Measurements from ENCODE around the gene DENND2C. TPM values are rescaled to one million over a fixed set of nuclear protein-coding genes. Genes with fewer than 3 reads are reported as not detected.

DENND2C gene
- total RNA-seq, 1 donor from 2014 or later, result 0.79 TPM

- DNase-seq (ENCODE audit: low read depth, low spot score), result no peak
- no peak overlapping the region for H3K4me3 Mint-ChIP-seq
- no peak for TF ChIP-seq CTCF (conservative IDR thresholded peaks at IDR 0.05)
- H3K27me3 Mint-ChIP-seq (ENCODE audit: low read depth), result no peaks in the 10 kb centered on the region
- H3K9me3 Mint-ChIP-seq, result peaks cover 3% of the 10 kb centered on the region
- no peak overlapping the region for H3K27ac Mint-ChIP-seq (ENCODE audit: unreplicated experiment)
- peaks cover 24% of the 10 kb centered on the region for H3K36me3 Mint-ChIP-seq (ENCODE audit: low read depth)
- no peaks in the 10 kb centered on the region for H3K4me1 Mint-ChIP-seq
Observed at GRCh38 chr1:114561333-114561732, 108.5 kb downstream of the DENND2C start.

- no peaks in the 10 kb centered on the region for H3K9me3 Mint-ChIP-seq
- no peak overlapping the region for H3K4me3 Mint-ChIP-seq
- H3K36me3 Mint-ChIP-seq (ENCODE audit: low read depth), result peaks cover 6% of the 10 kb centered on the region
- no peaks in the 10 kb centered on the region for H3K27me3 Mint-ChIP-seq (ENCODE audit: low read depth)
- no peaks in the 10 kb centered on the region for H3K4me1 Mint-ChIP-seq
- no peak overlapping the region for H3K27ac Mint-ChIP-seq (ENCODE audit: unreplicated experiment)
- no peak for TF ChIP-seq CTCF (conservative IDR thresholded peaks at IDR 0.05)
- DNase-seq (ENCODE audit: low read depth, low spot score), result no peak
Observed at GRCh38 chr1:114559356-114559755, 110.5 kb downstream of the DENND2C start.

- no peak overlapping the region for H3K4me3 Mint-ChIP-seq
- no peak for DNase-seq (ENCODE audit: low read depth, low spot score)
- H3K36me3 Mint-ChIP-seq (ENCODE audit: low read depth), result peaks cover 6% of the 10 kb centered on the region
- H3K27ac Mint-ChIP-seq (ENCODE audit: unreplicated experiment), result no peak overlapping the region
- peak; percentile 54 for TF ChIP-seq CTCF (conservative IDR thresholded peaks at IDR 0.05)
- no peaks in the 10 kb centered on the region for H3K9me3 Mint-ChIP-seq
- no peaks in the 10 kb centered on the region for H3K27me3 Mint-ChIP-seq (ENCODE audit: low read depth)
- no peaks in the 10 kb centered on the region for H3K4me1 Mint-ChIP-seq
Observed at GRCh38 chr1:114558544-114558943, 111.3 kb downstream of the DENND2C start.

GRCh38 chr1:114554577-114554976 lies 115.3 kb downstream of the DENND2C start:
- Mint-ChIP-seq H3K27ac (ENCODE audit: unreplicated experiment) (no peak overlapping the region), H3K36me3 (ENCODE audit: low read depth) (no peaks in the 10 kb centered on the region), H3K4me1 (no peaks in the 10 kb centered on the region), H3K4me3 (no peak overlapping the region), H3K27me3 (ENCODE audit: low read depth) (no peaks in the 10 kb centered on the region), H3K9me3 (no peaks in the 10 kb centered on the region)
- no peak for TF ChIP-seq CTCF (conservative IDR thresholded peaks at IDR 0.05)
- no peak for DNase-seq (ENCODE audit: low read depth, low spot score)

GRCh38 chr1:114552106-114552639 lies 117.7 kb downstream of the DENND2C start:
- Mint-ChIP-seq H3K27me3 (ENCODE audit: low read depth) (no peaks in the 10 kb centered on the region), H3K27ac (ENCODE audit: unreplicated experiment) (no peak overlapping the region), H3K4me1 (no peaks in the 10 kb centered on the region), H3K4me3 (no peak overlapping the region), H3K9me3 (no peaks in the 10 kb centered on the region), H3K36me3 (ENCODE audit: low read depth) (no peaks in the 10 kb centered on the region)
- TF ChIP-seq CTCF (conservative IDR thresholded peaks at IDR 0.05), result no peak
- no peak for DNase-seq (ENCODE audit: low read depth, low spot score)

Measured in neural crest cell (in vitro differentiated cells).